ENCODE measurements around the gene OR56B1. TPM values are rescaled to one million over a fixed set of nuclear protein-coding genes. Genes with fewer than 3 reads are reported as not detected.

The OR56B1 gene
- total and polyA plus RNA-seq, 2 of the 8 experiments (the other 6 are each of a cell fraction or from before 2014, with no cell fraction given) = 0.20 TPM; not detected in 1

- TF ChIP-seq CHD7 (IDR thresholded peaks at IDR 0.05; ENCODE audit: insufficient replicate concordance, low read length) (no peak), TCF12 (IDR thresholded peaks at IDR 0.05; ENCODE audit: low read depth, low read length) (no peak), HDAC2 (IDR thresholded peaks at IDR 0.05; ENCODE audit: borderline replicate concordance in 1 of 2, low read depth in 2 of 2, low read length in 2 of 2) (no peak), RNF2 (IDR thresholded peaks at IDR 0.05; ENCODE audit: borderline replicate concordance, low read depth, low read length, missing control alignments, poor library complexity, severe bottlenecking) (no peak), CBX5 (IDR thresholded peaks at IDR 0.05; ENCODE audit: low read depth, low read length) (no peak), FOSL1 (IDR thresholded peaks at IDR 0.05; ENCODE audit: insufficient read depth, low read depth, low read length) (no peak), SP1 (IDR thresholded peaks at IDR 0.05; ENCODE audit: low read depth, low read length) (no peak), CREB1 (IDR thresholded peaks at IDR 0.05) (no peak), SP4 (IDR thresholded peaks at IDR 0.05; ENCODE audit: low read length) (no peak), RBBP5 (IDR thresholded peaks at IDR 0.05; ENCODE audit: borderline replicate concordance, low read depth, low read length) (no peak)
These were observed 32.3 kb upstream of the OR56B1 start (continued) for GRCh38 chr11:5703741-5704536.

Measured in H1 (cell line).